HL-60 (cell line): ENCODE measurements around the gene TENM4.

ENCODE experiments used
- DNase-seq, 2 experiments: peaks; one replicate each; pipeline ENCODE4 v3.0.0-alpha.2; 2010 to 2020; ENCODE audit warnings: low read depth in 1 of 2, low spot score in 1 of 2
- H3K27ac ChIP-seq: fragments of 250-450 bp; sonication (Bioruptor Pico); replicated peaks from 2 replicates; pipeline ENCODE4 v1.5.1; 2020; ENCODE audit warnings: mild to moderate bottlenecking, moderate library complexity
- H3K27me3 ChIP-seq: fragments of 250-450 bp; sonication (Bioruptor Pico); 2 replicates; pipeline ENCODE4 v1.5.1; 2021; ENCODE audit warnings: mild to moderate bottlenecking, moderate library complexity; ENCODE audit not compliant: insufficient read depth, poor library complexity, severe bottlenecking
- H3K4me3 ChIP-seq: replicated peaks from 2 replicates; pipeline ENCODE4 v1.5.1; 2011; ENCODE audit warnings: mild to moderate bottlenecking, control low read depth, low read length; ENCODE audit not compliant: insufficient read depth
- CTCF ChIP-seq: IDR thresholded peaks from one replicate; pipeline ENCODE4 v1.5.1; 2011; ENCODE audit warnings: low read length, control low read depth, inconsistent platforms; ENCODE audit not compliant: insufficient read depth
- GABPA ChIP-seq: IDR thresholded peaks from 2 replicates; pipeline ENCODE4 v1.6.1; 2012; ENCODE audit warnings: low read depth
- POLR2AphosphoS5 ChIP-seq: IDR thresholded peaks from 2 replicates; pipeline ENCODE4 v1.6.1; 2012; ENCODE audit warnings: low read depth
- REST ChIP-seq: IDR thresholded peaks from 2 replicates; pipeline ENCODE4 v1.6.1; 2012; ENCODE audit warnings: low read depth; ENCODE audit not compliant: insufficient replicate concordance
- SPI1 ChIP-seq: IDR thresholded peaks from 2 replicates; pipeline ENCODE4 v1.6.1; 2012; ENCODE audit warnings: low read depth, mild to moderate bottlenecking, borderline replicate concordance

Gene TENM4

GRCh38 chr11:78676026-78676557, 764.7 kb downstream of the TENM4 start:
- DNase-seq, result no peak
- Histone ChIP-seq H3K4me3 (no peak overlapping the region), H3K27me3 (no peaks in the 10 kb centered on the region), H3K27ac (no peak overlapping the region)
- TF ChIP-seq SPI1 (no peak), CTCF (no peak), REST (no peak), GABPA (no peak), POLR2AphosphoS5 (no peak)

- Histone ChIP-seq H3K27ac (no peak overlapping the region), H3K27me3 (peaks cover 2% of the 10 kb centered on the region), H3K4me3 (no peak overlapping the region)
- TF ChIP-seq REST, result no peak
- no peak for TF ChIP-seq POLR2AphosphoS5
- no peak for TF ChIP-seq GABPA
- TF ChIP-seq SPI1, result no peak
- TF ChIP-seq CTCF, result no peak
- DNase-seq, result no peak
Measured at GRCh38 chr11:78672850-78673620, 767.8 kb downstream of the TENM4 start.

GRCh38 chr11:78669249-78669648, 771.6 kb downstream of the TENM4 start:
- Histone ChIP-seq H3K27ac (no peak overlapping the region), H3K4me3 (no peak overlapping the region), H3K27me3 (peaks cover 2% of the 10 kb centered on the region)
- TF ChIP-seq GABPA, result no peak
- no peak for TF ChIP-seq SPI1
- no peak for TF ChIP-seq CTCF
- TF ChIP-seq REST, result no peak
- no peak for TF ChIP-seq POLR2AphosphoS5
- no peak for DNase-seq
